ENCODE data around the gene CLIC3.

DNA sequence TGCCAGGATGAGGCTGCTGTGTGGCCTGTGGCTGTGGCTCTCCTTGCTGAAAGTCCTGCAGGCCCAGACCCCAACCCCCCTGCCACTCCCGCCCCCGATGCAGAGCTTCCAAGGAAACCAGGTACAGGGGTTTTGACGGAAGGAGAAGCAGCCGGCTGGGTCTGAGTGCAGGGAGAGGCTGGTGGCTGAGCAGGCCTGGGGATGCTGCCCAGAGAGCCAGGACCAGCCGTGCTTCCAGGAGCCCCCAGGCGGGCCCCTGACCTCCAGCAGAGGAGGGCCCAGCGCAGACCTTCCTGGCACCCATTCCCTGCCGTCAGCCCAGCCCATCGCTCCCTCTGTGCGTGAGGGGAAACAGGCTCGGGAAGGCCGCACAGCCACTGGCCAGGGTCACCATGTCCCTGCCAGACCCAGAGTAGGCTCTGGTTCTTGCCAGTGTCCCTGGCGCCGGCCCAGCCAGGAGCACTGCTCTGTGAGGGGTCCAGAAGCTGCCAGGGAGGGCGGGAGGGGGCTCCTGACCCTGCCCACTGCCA, 44.0 kb downstream of the CLIC3 start:
- TF ChIP-seq POLR2A (IDR thresholded peaks at IDR 0.05; ENCODE audit: low read length) (no peak), GATA1 (IDR thresholded peaks at IDR 0.05; ENCODE audit: low read depth, low read length) (no peak)

Data from erythroblast (primary cell).